GM23338 (cell line): ENCODE data around the gene USP7. TPM values are rescaled to one million over a fixed set of nuclear protein-coding genes. Genes with fewer than 3 reads are reported as not detected.

Experiments used
- ATAC-seq: fragments of 200-7000 bp; cut with Tn5 transposase; 3 replicates; pipeline ENCODE4 v1.9.1; 2020
- DNase-seq: peaks from one replicate; pipeline ENCODE4 v3.0.0-alpha.2; 2015; ENCODE audit warnings: low spot score
- H2AFZ ChIP-seq: fragments of 200-600 bp; sonication (generic); 2 replicates; pipeline ENCODE4 v1.8.0; 2016; ENCODE audit warnings: antibody characterized with exemption, mild to moderate bottlenecking, moderate library complexity
- H3F3A ChIP-seq: fragments of 200-600 bp; sonication (generic); replicated peaks from 2 replicates; pipeline ENCODE4 v1.8.0; 2017; ENCODE audit warnings: antibody characterized with exemption, mixed run types, low read depth
- H3K27ac ChIP-seq: fragments of 200-600 bp; sonication (generic); 2 replicates; pipeline ENCODE4 v1.6.1; 2016; ENCODE audit warnings: low read depth
- H3K27me3 ChIP-seq: fragments of 200-600 bp; sonication (generic); 2 replicates; pipeline ENCODE4 v1.8.0; 2016; ENCODE audit warnings: mild to moderate bottlenecking, mixed run types, moderate library complexity; ENCODE audit not compliant: insufficient read depth
- H3K36me3 ChIP-seq: fragments of 200-600 bp; sonication (generic); 2 replicates; pipeline ENCODE4 v1.8.0; 2016; ENCODE audit warnings: mild to moderate bottlenecking; ENCODE audit not compliant: insufficient read depth
- H3K4me1 ChIP-seq: fragments of 200-600 bp; sonication (generic); 2 replicates; pipeline ENCODE4 v1.8.0; 2016; ENCODE audit warnings: mild to moderate bottlenecking, moderate library complexity; ENCODE audit not compliant: insufficient read depth
- H3K4me2 ChIP-seq: fragments of 200-600 bp; sonication (generic); 2 replicates; pipeline ENCODE4 v1.7.1; 2017; ENCODE audit warnings: mixed run types
- H3K4me3 ChIP-seq: fragments of 200-600 bp; sonication (generic); 2 replicates; pipeline ENCODE4 v1.6.1; 2016; ENCODE audit warnings: mixed run types
- H3K79me2 ChIP-seq: fragments of 200-600 bp; sonication (generic); replicated peaks from 2 replicates; pipeline ENCODE4 v1.8.0; 2017; ENCODE audit warnings: mild to moderate bottlenecking; ENCODE audit not compliant: insufficient read depth
- H3K9me2 ChIP-seq: fragments of 200-600 bp; sonication (generic); 2 replicates; pipeline ENCODE4 v1.8.0; 2017; ENCODE audit not compliant: insufficient read depth
- H4K20me1 ChIP-seq: fragments of 200-600 bp; sonication (generic); replicated peaks from 2 replicates; pipeline ENCODE4 v1.8.0; 2017; ENCODE audit warnings: mild to moderate bottlenecking; ENCODE audit not compliant: insufficient read depth
- H3K27ac Mint-ChIP-seq: 2 replicates; pipeline ENCODE4 v1.8.0; 2020; ENCODE audit warnings: inconsistent platforms, mild to moderate bottlenecking, moderate library complexity, mixed read lengths
- H3K27me3 Mint-ChIP-seq: 3 replicates; pipeline ENCODE4 v1.8.0; 2022; ENCODE audit warnings: low read depth, mild to moderate bottlenecking, moderate library complexity, mixed read lengths, inconsistent platforms; ENCODE audit not compliant: insufficient read depth, poor library complexity
- H3K36me3 Mint-ChIP-seq: 3 replicates; pipeline ENCODE4 v1.8.0; 2021; ENCODE audit warnings: low read depth, mild to moderate bottlenecking, inconsistent platforms, moderate library complexity, mixed read lengths
- H3K4me1 Mint-ChIP-seq: 3 replicates; pipeline ENCODE4 v1.8.0; 2020; ENCODE audit warnings: mild to moderate bottlenecking, inconsistent platforms, mixed read lengths
- H3K4me3 Mint-ChIP-seq: 3 replicates; pipeline ENCODE4 v1.8.0; 2021; ENCODE audit warnings: moderate library complexity, mild to moderate bottlenecking, inconsistent platforms, mixed read lengths
- H3K9me3 Mint-ChIP-seq: 3 replicates; pipeline ENCODE4 v1.8.0; 2020; ENCODE audit warnings: moderate library complexity, mild to moderate bottlenecking, inconsistent platforms, mixed read lengths
- CREB1 ChIP-seq: fragments of 250-450 bp; sonication (Bioruptor Pico); IDR thresholded peaks from 2 replicates; pipeline ENCODE4 v1.5.0; 2020; ENCODE audit warnings: low read depth, mild to moderate bottlenecking, moderate library complexity
- CTCF ChIP-seq, 2 experiments: fragments of 200-600 bp in 1 of 2; sonication (generic) in 1 of 2; conservative IDR thresholded peaks; 2 replicates each; pipeline versions ENCODE4 v1.5.1 to v1.6.1; 2016 to 2017; ENCODE audit warnings: antibody characterized with exemption in 2 of 2, low read depth in 2 of 2, mild to moderate bottlenecking in 2 of 2, moderate library complexity in 1 of 2
- ETS1 ChIP-seq: IDR thresholded peaks from 2 replicates; pipeline ENCODE4 v1.6.1; 2016; ENCODE audit warnings: antibody characterized with exemption
- EZH2 ChIP-seq: fragments of 200-600 bp; sonication (generic); IDR thresholded peaks from one replicate; pipeline ENCODE4 v1.8.0; 2017; ENCODE audit warnings: antibody characterized with exemption, mild to moderate bottlenecking, low read depth; ENCODE audit not compliant: unreplicated experiment
- EZH2phosphoT487 ChIP-seq: fragments of 200-600 bp; sonication (generic); IDR thresholded peaks from one replicate; pipeline ENCODE4 v1.8.1; 2018; ENCODE audit warnings: antibody characterized with exemption; ENCODE audit not compliant: unreplicated experiment
- JUNB ChIP-seq: IDR thresholded peaks from one replicate; pipeline ENCODE4 v1.6.1; 2016; ENCODE audit warnings: antibody characterized with exemption; ENCODE audit not compliant: unreplicated experiment
- NANOG ChIP-seq: IDR thresholded peaks from 2 replicates; pipeline ENCODE4 v1.6.1; 2016; ENCODE audit warnings: antibody characterized with exemption, borderline replicate concordance
- POLR2AphosphoS5 ChIP-seq: IDR thresholded peaks from 2 replicates; pipeline ENCODE4 v1.6.1; 2016; ENCODE audit warnings: antibody characterized with exemption, low read depth
- REST ChIP-seq: IDR thresholded peaks from one replicate; pipeline ENCODE4 v1.6.1; 2018; ENCODE audit warnings: antibody characterized with exemption; ENCODE audit not compliant: unreplicated experiment
- STAT1 ChIP-seq: IDR thresholded peaks from one replicate; pipeline ENCODE4 v1.6.1; 2016; ENCODE audit warnings: antibody characterized with exemption; ENCODE audit not compliant: unreplicated experiment
- ZNF114 ChIP-seq: fragments of 250-450 bp; sonication (Bioruptor Pico); IDR thresholded peaks from 2 replicates; pipeline ENCODE4 v1.5.0; 2020; ENCODE audit warnings: mild to moderate bottlenecking, moderate library complexity
- ZNF462 ChIP-seq: fragments of 250-450 bp; sonication (Bioruptor Pico); IDR thresholded peaks from 2 replicates; pipeline ENCODE4 v1.5.0; 2020; ENCODE audit warnings: mild to moderate bottlenecking, moderate library complexity
- polyA plus RNA-seq: library from polyadenylated mRNA; unstranded; fragments of >200 nt; fragmentation: Nextera tagmentation; extraction: Ambion mirVana; gene quantifications from 2 replicates; pipeline ENCODE4 v1.2.1, GENCODE V29; 2016
- total RNA-seq: library from RNA; depleted of rRNA; stranded (reverse); fragments of >200 nt; shearing (Covaris generic); gene quantifications from 2 replicates; pipeline ENCODE4 v1.2.3, GENCODE V29; 2014

The USP7 gene
- total and polyA plus RNA-seq, 2 experiments from 2014 or later: 42.3 to 130 TPM

- H3K36me3 Mint-ChIP-seq: no peaks in the 10 kb centered on the region
- H3K9me3 Mint-ChIP-seq: no peaks in the 10 kb centered on the region
- H3K4me3 Mint-ChIP-seq: no peak overlapping the region
- no peak overlapping the region for H3K4me3 ChIP-seq
- DNase-seq: no peak
- H3K79me2 ChIP-seq: peaks cover 92% of the 10 kb centered on the region
- ATAC-seq: no peak
- H3K27me3 ChIP-seq: no peaks in the 10 kb centered on the region
- H3K36me3 ChIP-seq: no peaks in the 10 kb centered on the region
- H3K27ac ChIP-seq: no peak overlapping the region
- H3K4me1 ChIP-seq: peaks cover 67% of the 10 kb centered on the region
- no peak overlapping the region for H3K4me2 ChIP-seq
- H4K20me1 ChIP-seq: peaks cover 88% of the 10 kb centered on the region
- H3F3A ChIP-seq: peaks cover 2% of the 10 kb centered on the region; the same call in 1 of the 2 replicates
- peaks cover 83% of the 10 kb centered on the region for H3K4me1 Mint-ChIP-seq
- peak overlapping the region; percentile 73; the same call in 1 of the 2 replicates for H3K27ac Mint-ChIP-seq
- TF ChIP-seq JUNB (no peak), CTCF (conservative IDR thresholded peaks at IDR 0.05; ENCODE audit: low read depth in 2 of 2) (no peak), ZNF114 (CRISPR knock-in tag) (no peak), NANOG (no peak), EZH2 (no peak), EZH2phosphoT487 (no peak), STAT1 (no peak), REST (no peak), ZNF462 (CRISPR knock-in tag) (no peak), ETS1 (no peak), CREB1 (CRISPR knock-in tag) (no peak), POLR2AphosphoS5 (no peak)
- H2AFZ ChIP-seq: no peak overlapping the region
- H3K9me2 ChIP-seq: no peaks in the 10 kb centered on the region
- peaks cover 24% of the 10 kb centered on the region for H3K27me3 Mint-ChIP-seq
Observed at GRCh38 chr16:8955828-8956227, 7.9 kb downstream of the USP7 start.
